ENCODE data around the gene PTOV1.

GRCh38 chr19:49889038-49889686 is 38.2 kb downstream of the PTOV1 start:
- TF ChIP-seq ZNF274 (IDR thresholded peaks at IDR 0.05; ENCODE audit: low read depth, low read length) (no peak), YY1 (IDR thresholded peaks at IDR 0.05; ENCODE audit: insufficient read depth, insufficient read length) (no peak)

Measured in NT2/D1 (cell line).